Thyroid gland (tissue), 4 donors: ENCODE results near the gene COQ3. TPM values are rescaled to one million over a fixed set of nuclear protein-coding genes. Genes with fewer than 3 reads are reported as not detected.
A peak's percentile ranks its signal among the peaks of the same experiment; 100 is the strongest.

Source experiments
- DNase-seq, 2 donors: peaks; one replicate each; pipeline ENCODE4 v3.0.0-alpha.2; 2019
- H3K27ac ChIP-seq, 3 donors: fragments of 200-600 bp; sonication (generic); 1 replicate in 2 of 3; 2 replicates in 1 of 3; pipeline ENCODE4 v1.5.1; 2016 to 2019; ENCODE audit warnings: mild to moderate bottlenecking in 1 of 3, moderate library complexity in 1 of 3
- H3K27me3 ChIP-seq: fragments of 200-600 bp; sonication (generic); one replicate; pipeline ENCODE4 v1.5.1; 2019
- H3K36me3 ChIP-seq, 2 donors: fragments of 200-600 bp; sonication (generic); one replicate each; pipeline ENCODE4 v1.5.1; 2016 to 2019
- H3K4me1 ChIP-seq, 2 donors: fragments of 200-600 bp; sonication (generic); one replicate each; pipeline ENCODE4 v1.5.1; 2017 to 2019
- H3K4me3 ChIP-seq, 3 donors: fragments of 200-600 bp; sonication (generic); replicated peaks in 1 of 3; 1 replicate in 2 of 3; 2 replicates in 1 of 3; pipeline ENCODE4 v1.5.1; 2016; ENCODE audit warnings: mild to moderate bottlenecking in 1 of 3
- H3K9me3 ChIP-seq: fragments of 200-600 bp; sonication (generic); one replicate; pipeline ENCODE4 v1.5.1; 2017
- CTCF ChIP-seq, 6 experiments: fragments of 200-600 bp in 3 of 6; fragments of 450-650 bp in 3 of 6; sonication (generic) in 3 of 6; IDR thresholded peaks; one replicate each; pipeline ENCODE4 v1.5.1; 2016 to 2019; ENCODE audit warnings: antibody characterized with exemption in 6 of 6, mild to moderate bottlenecking in 2 of 6, inconsistent platforms in 1 of 6, moderate library complexity in 1 of 6
- POLR2A ChIP-seq, 2 donors: fragments of 450-650 bp; IDR thresholded peaks; one replicate each; pipeline ENCODE4 v1.6.1; 2017; ENCODE audit warnings: antibody characterized with exemption in 2 of 2, mild to moderate bottlenecking in 2 of 2, moderate library complexity in 1 of 2
- WGBS, 2 donors: methylation state at CpG; one replicate each; pipeline ENCODE4 v1.1.5; 2017; 5-methylcytosine and 5-hydroxymethylcytosine counted together
- intact Hi-C: fragments of 100-400 bp; cut with DNase I; formaldehyde crosslinking; loops from one replicate; pipeline ENCODE4 v1.15.1; 2023
- total RNA-seq, 4 donors: library from RNA; depleted of rRNA; stranded (reverse); fragments of >200 nt; gene quantifications; one replicate each; pipeline ENCODE4 v1.2.3, GENCODE V29; 2016

The COQ3 gene
- total RNA-seq, 4 donors from 2014 or later = 5.2 to 7.0 (median 5.8) TPM

DNA sequence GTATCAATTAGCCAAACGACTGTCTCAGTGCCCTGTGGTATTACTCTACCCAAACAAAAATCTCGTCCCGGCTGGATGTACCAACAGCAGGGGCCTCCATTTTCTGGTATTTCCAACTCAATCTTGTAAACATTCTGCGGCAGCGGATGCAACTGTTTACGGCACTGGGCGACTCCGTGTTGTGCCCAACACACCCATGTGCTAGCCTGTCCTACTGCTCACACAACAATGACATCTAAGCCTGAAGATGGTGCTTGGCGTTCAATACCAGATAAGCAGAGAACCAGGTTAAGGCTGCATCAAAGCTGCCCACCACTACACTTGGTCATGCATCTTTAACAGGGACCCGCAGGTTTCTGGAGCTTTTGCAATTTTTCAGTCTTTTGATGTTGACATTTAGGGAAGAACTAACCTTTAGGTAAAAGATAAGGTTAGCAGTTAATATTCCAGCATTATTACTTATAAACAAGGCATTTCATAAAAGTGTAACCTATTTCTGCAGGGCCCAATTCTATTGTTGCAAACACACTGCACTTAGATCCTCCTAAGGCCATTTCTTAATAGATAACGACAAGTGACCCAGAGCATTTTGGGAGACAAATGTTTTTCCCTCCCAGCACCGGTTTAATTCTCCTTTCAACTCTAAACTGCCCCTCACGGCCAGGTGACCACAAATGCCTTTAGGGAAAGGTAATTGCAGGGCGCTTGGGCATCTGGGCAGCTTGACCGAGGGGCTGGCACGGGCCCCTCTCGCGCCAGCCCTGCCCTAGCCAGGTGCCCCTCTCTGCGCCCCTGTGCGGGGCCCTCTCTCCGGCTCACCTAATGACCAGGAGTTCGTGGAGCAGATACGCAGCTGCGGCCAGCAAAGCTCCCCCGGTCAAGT is 45.5 kb downstream of the COQ3 start:
- TF ChIP-seq POLR2A (IDR thresholded peaks at IDR 0.05) (no peak), CTCF (IDR thresholded peaks at IDR 0.05) (no peak)
- peak overlapping the region in 1 of 3 donors; percentile 57 for H3K4me3 ChIP-seq
- no peaks in the 10 kb centered on the region for H3K9me3 ChIP-seq
- no peaks in the 10 kb centered on the region for H3K27me3 ChIP-seq
- H3K4me1 ChIP-seq = peaks cover 3 to 8% of the 10 kb centered on the region in 2 donors
- DNase-seq = peak in 1 of 2 donors; percentile 1
- peak overlapping the region in 1 of 3 donors; percentile 29 for H3K27ac ChIP-seq
- H3K36me3 ChIP-seq = no peaks in the 10 kb centered on the region
- WGBS, 2 donors = 65 to 76% methylated on average over 15 to 21 of the region's 25 CpGs
- intact Hi-C loops = no loop called here

DNA sequence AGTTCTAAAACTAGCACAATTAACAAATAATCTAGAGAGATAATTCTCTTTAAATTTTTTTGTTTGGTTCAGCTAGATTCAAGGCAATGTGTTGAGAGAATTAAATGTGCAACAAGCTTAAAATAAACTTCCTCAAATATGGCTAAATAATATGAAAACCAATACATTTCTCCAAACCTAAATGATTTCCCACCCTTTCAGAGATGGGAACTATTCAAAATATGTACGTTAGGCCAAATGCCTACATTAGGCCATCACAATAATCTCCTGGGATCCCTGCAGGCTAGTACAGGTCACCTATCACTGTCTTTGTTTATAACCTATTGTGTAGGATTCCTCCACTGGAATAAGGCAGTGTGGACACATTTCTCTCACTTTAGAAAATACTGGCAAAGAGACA is 46.2 kb downstream of the COQ3 start:
- no peak for TF ChIP-seq CTCF (IDR thresholded peaks at IDR 0.05)
- no peak for TF ChIP-seq POLR2A (IDR thresholded peaks at IDR 0.05)
- H3K36me3 ChIP-seq = no peaks in the 10 kb centered on the region
- H3K9me3 ChIP-seq = no peaks in the 10 kb centered on the region
- no peak overlapping the region for H3K27ac ChIP-seq
- DNase-seq = no peak
- H3K4me1 ChIP-seq = peaks cover 3 to 8% of the 10 kb centered on the region in 2 donors
- intact Hi-C loops = no loop called here
- no peaks in the 10 kb centered on the region for H3K27me3 ChIP-seq
- 89 to 91% methylated on average over 1 of the region's 1 CpG for WGBS, 2 donors
- H3K4me3 ChIP-seq = no peak overlapping the region

- 88 to 97% methylated on average over 10 of the region's 10 CpGs for WGBS, 2 donors
- Histone ChIP-seq H3K4me1 (peaks cover 3 to 8% of the 10 kb centered on the region in 2 donors), H3K27me3 (no peaks in the 10 kb centered on the region), H3K36me3 (no peaks in the 10 kb centered on the region), H3K9me3 (no peaks in the 10 kb centered on the region), H3K27ac (no peak overlapping the region), H3K4me3 (no peak overlapping the region)
- no peak for TF ChIP-seq CTCF (IDR thresholded peaks at IDR 0.05)
- no peak for TF ChIP-seq POLR2A (IDR thresholded peaks at IDR 0.05)
- DNase-seq = no peak
- intact Hi-C loops = no loop called here
Measured at GRCh38 chr6:99346595-99346994, 47.4 kb downstream of the COQ3 start.

- 89 to 96% methylated on average over 4 of the region's 4 CpGs for WGBS, 2 donors
- H3K36me3 ChIP-seq = no peaks in the 10 kb centered on the region
- H3K4me1 ChIP-seq = peaks cover 3 to 4% of the 10 kb centered on the region in 2 donors
- no peak for DNase-seq
- H3K27me3 ChIP-seq = no peaks in the 10 kb centered on the region
- no peak for TF ChIP-seq CTCF (IDR thresholded peaks at IDR 0.05)
- TF ChIP-seq POLR2A (IDR thresholded peaks at IDR 0.05) = no peak
- no peaks in the 10 kb centered on the region for H3K9me3 ChIP-seq
- no peak overlapping the region for H3K4me3 ChIP-seq
- H3K27ac ChIP-seq = no peak overlapping the region
- intact Hi-C loops = no loop called here
Measured at GRCh38 chr6:99345164-99345563, 48.8 kb downstream of the COQ3 start.

DNA sequence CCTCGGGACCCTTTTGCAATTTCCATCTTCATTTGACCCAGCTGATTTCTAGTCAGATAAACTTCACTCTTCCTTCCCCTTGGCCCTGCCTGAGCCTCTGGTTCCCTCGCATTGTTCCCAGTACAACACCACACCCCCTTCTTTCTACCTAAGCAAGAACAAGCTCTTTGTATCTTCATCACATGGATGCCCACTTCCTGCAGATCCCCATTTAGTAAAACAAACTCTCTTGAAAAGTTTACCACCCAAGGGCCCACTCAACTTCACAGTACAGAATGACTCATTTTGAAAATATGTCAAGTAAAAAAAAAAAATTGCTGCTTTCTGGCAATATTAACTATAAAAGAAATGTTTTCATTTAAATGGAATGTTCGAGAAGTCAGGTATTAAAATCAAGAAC is 49.7 kb downstream of the COQ3 start:
- H3K27ac ChIP-seq = no peak overlapping the region
- no peak overlapping the region for H3K4me3 ChIP-seq
- DNase-seq = peak in 1 of 2 donors; percentile 2
- H3K27me3 ChIP-seq = no peaks in the 10 kb centered on the region
- intact Hi-C loops = no loop called here
- peaks cover 3 to 4% of the 10 kb centered on the region in 2 donors for H3K4me1 ChIP-seq
- no peaks in the 10 kb centered on the region for H3K9me3 ChIP-seq
- 40 to 61% methylated on average over 3 of the region's 3 CpGs for WGBS, 2 donors
- no peaks in the 10 kb centered on the region for H3K36me3 ChIP-seq
- no peak for TF ChIP-seq CTCF (IDR thresholded peaks at IDR 0.05)
- TF ChIP-seq POLR2A (IDR thresholded peaks at IDR 0.05) = no peak
